ENCODE results near the gene CRACR2B.

Gene CRACR2B

GRCh38 chr11:827897-828192, at the start of gene CRACR2B:
Gene CRACR2B, plus strand, starts transcription at chr11:827919. Its CDS starts 689 bp downstream, at chr11:828608.
- DNase-seq, result no peak

GRCh38 chr11:778976-779954, 48.5 kb upstream of the CRACR2B start:
- DNase-seq, result no peak

- no peak for DNase-seq
Measured at GRCh38 chr11:779955-780532, 47.7 kb upstream of the CRACR2B start.

GRCh38 chr11:782264-783174, 45.2 kb upstream of the CRACR2B start:
- DNase-seq, result no peak

- peak; percentile 93 to 94 for DNase-seq
Measured at GRCh38 chr11:783581-784015, 44.1 kb upstream of the CRACR2B start.

- DNase-seq, result peak; percentile 50 to 72
Measured at GRCh38 chr11:786235-787083, 41.3 kb upstream of the CRACR2B start.

GRCh38 chr11:787084-787675, 40.5 kb upstream of the CRACR2B start:
- no peak for DNase-seq

GRCh38 chr11:788009-788640, 39.6 kb upstream of the CRACR2B start:
- no peak for DNase-seq

GRCh38 chr11:788953-789940, 38.5 kb upstream of the CRACR2B start:
- DNase-seq, result no peak

- DNase-seq, result peak in 1 of 2 experiments; percentile 53
Measured at GRCh38 chr11:789943-790342, 37.8 kb upstream of the CRACR2B start, which contains the start of gene CEND1. Gene CEND1, minus strand, starts transcription at chr11:790090. Its CDS starts 1,514 bp downstream, at chr11:788576.

- DNase-seq, result no peak
Measured at GRCh38 chr11:790721-791564, 36.8 kb upstream of the CRACR2B start.

GRCh38 chr11:791658-792534, 35.8 kb upstream of the CRACR2B start:
- no peak for DNase-seq

- DNase-seq, result no peak
Measured at GRCh38 chr11:792535-792821, 35.2 kb upstream of the CRACR2B start.

- no peak for DNase-seq
Measured at GRCh38 chr11:792873-793272, 34.8 kb upstream of the CRACR2B start.

GRCh38 chr11:793556-793955, 34.2 kb upstream of the CRACR2B start:
- peak; percentile 68 to 90 for DNase-seq

GRCh38 chr11:794013-794765, 33.5 kb upstream of the CRACR2B start:
- peak in 1 of 2 experiments; percentile 88 for DNase-seq

All from NCI-H524 (cell line).